DND-41 (cell line): ENCODE data around the gene EHBP1.

Experiments
- ATAC-seq: fragments of 200-7000 bp; cut with Tn5 transposase; 3 replicates; pipeline ENCODE4 v1.9.1; 2021; ENCODE audit warnings: low read depth; ENCODE audit not compliant: insufficient read depth
- DNase-seq: peaks from one replicate; pipeline ENCODE4 v3.0.0-alpha.2; 2020
- H2AFZ ChIP-seq: 2 replicates; pipeline ENCODE4 v1.6.0; 2012; ENCODE audit warnings: low read depth, low read length
- H3K27ac ChIP-seq: 2 replicates; pipeline ENCODE4 v1.5.1; 2012; ENCODE audit warnings: low read length, inconsistent platforms
- H3K27me3 ChIP-seq: fragments of 200-600 bp; sonication (generic); 2 replicates; pipeline ENCODE4 v1.6.0; 2012; ENCODE audit warnings: low read length, mild to moderate bottlenecking, inconsistent platforms; ENCODE audit not compliant: insufficient read depth, poor library complexity
- H3K36me3 ChIP-seq: 2 replicates; pipeline ENCODE4 v1.5.1; 2012; ENCODE audit warnings: low read length, inconsistent platforms; ENCODE audit not compliant: insufficient read depth
- H3K4me1 ChIP-seq: 2 replicates; pipeline ENCODE4 v1.5.1; 2012; ENCODE audit warnings: mild to moderate bottlenecking, low read length; ENCODE audit not compliant: insufficient read depth
- H3K4me2 ChIP-seq: 2 replicates; pipeline ENCODE4 v1.6.0; 2012; ENCODE audit warnings: mild to moderate bottlenecking, moderate library complexity, low read length, inconsistent platforms; ENCODE audit not compliant: insufficient read depth
- H3K4me3 ChIP-seq, 2 experiments: fragments of 200-600 bp in 1 of 2; shearing (Covaris generic) in 1 of 2; 2 replicates each; pipeline ENCODE4 v1.5.1; 2012 to 2016; ENCODE audit warnings: inconsistent platforms in 2 of 2, low read length in 2 of 2, mild to moderate bottlenecking in 2 of 2, low read depth in 1 of 2, moderate library complexity in 1 of 2
- H3K79me2 ChIP-seq: 2 replicates; pipeline ENCODE4 v1.6.0; 2012; ENCODE audit warnings: low read length, inconsistent platforms; ENCODE audit not compliant: insufficient read depth
- H3K9ac ChIP-seq: 2 replicates; pipeline ENCODE4 v1.6.0; 2012; ENCODE audit warnings: low read depth, mild to moderate bottlenecking, inconsistent platforms, low read length, moderate library complexity
- H3K9me3 ChIP-seq: 2 replicates; pipeline ENCODE4 v1.5.1; 2012; ENCODE audit warnings: low read length, moderate library complexity, mild to moderate bottlenecking, inconsistent platforms; ENCODE audit not compliant: insufficient read depth, severe bottlenecking
- H4K20me1 ChIP-seq: 2 replicates; pipeline ENCODE4 v1.6.0; 2012; ENCODE audit warnings: low read length; ENCODE audit not compliant: insufficient read depth
- CTCF ChIP-seq: IDR thresholded peaks from 2 replicates; pipeline ENCODE4 v1.5.1; 2012; ENCODE audit warnings: borderline replicate concordance, low read length, moderate library complexity, mild to moderate bottlenecking; ENCODE audit not compliant: poor library complexity, severe bottlenecking; ENCODE audit errors: extremely low read depth
- EZH2 ChIP-seq: IDR thresholded peaks from 3 replicates; pipeline ENCODE4 v1.6.1; 2012; ENCODE audit warnings: borderline replicate concordance, low read depth, mild to moderate bottlenecking, moderate library complexity, low read length, inconsistent platforms; ENCODE audit not compliant: severe bottlenecking

The EHBP1 gene

DNA sequence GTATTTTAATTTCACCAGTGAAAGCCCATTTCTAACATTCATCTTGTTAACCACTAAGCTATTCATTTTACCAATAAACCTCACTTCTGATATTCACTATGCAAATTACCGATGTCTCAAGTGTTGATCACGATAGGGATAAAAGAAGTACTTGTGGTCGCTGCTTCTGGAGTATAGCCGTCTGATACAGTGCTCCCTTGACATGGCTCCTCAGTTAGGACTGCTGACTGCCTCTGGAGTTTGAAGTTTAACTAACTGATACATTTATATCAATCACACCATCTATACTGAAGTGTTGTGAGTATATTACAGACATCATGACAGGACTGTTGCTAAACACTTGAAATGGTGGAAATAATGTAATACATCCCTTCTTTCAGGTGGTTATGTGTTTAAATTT lies 95.6 kb downstream of the EHBP1 start:
- Histone ChIP-seq H4K20me1 (no peaks in the 10 kb centered on the region), H3K4me2 (peak overlapping the region; percentile 61), H2AFZ (peak overlapping the region; percentile 42), H3K27me3 (no peaks in the 10 kb centered on the region), H3K9ac (peak overlapping the region; percentile 57), H3K79me2 (peaks cover 41% of the 10 kb centered on the region), H3K9me3 (peaks cover under 1% of the 10 kb centered on the region), H3K4me3 (peak overlapping the region; percentile 1 to 45; a peak in 3 of 4 replicates), H3K27ac (peak overlapping the region; percentile 95), H3K36me3 (peaks cover 5% of the 10 kb centered on the region), H3K4me1 (peaks cover 61% of the 10 kb centered on the region)
- ATAC-seq (peak; percentile 58), DNase-seq (peak; percentile 58)
- no peak for TF ChIP-seq CTCF

GRCh38 chr2:62801814-62802523 lies 96.5 kb downstream of the EHBP1 start:
- Histone ChIP-seq H3K36me3 (peaks cover 14% of the 10 kb centered on the region), H3K4me3 (peak overlapping the region; percentile 1 to 45; a peak in 3 of 4 replicates), H3K4me1 (peaks cover 65% of the 10 kb centered on the region), H3K27me3 (no peaks in the 10 kb centered on the region), H4K20me1 (no peaks in the 10 kb centered on the region), H2AFZ (peak overlapping the region; percentile 7; the same call in 1 of the 2 replicates), H3K9ac (peak overlapping the region; percentile 57), H3K27ac (peak overlapping the region; percentile 95), H3K79me2 (peaks cover 47% of the 10 kb centered on the region), H3K4me2 (peak overlapping the region; percentile 61), H3K9me3 (peaks cover 8% of the 10 kb centered on the region)
- peak; percentile 91 for ATAC-seq
- TF ChIP-seq EZH2: no peak
- TF ChIP-seq CTCF: peak; percentile 66
- peak; percentile 82 for DNase-seq

DNA sequence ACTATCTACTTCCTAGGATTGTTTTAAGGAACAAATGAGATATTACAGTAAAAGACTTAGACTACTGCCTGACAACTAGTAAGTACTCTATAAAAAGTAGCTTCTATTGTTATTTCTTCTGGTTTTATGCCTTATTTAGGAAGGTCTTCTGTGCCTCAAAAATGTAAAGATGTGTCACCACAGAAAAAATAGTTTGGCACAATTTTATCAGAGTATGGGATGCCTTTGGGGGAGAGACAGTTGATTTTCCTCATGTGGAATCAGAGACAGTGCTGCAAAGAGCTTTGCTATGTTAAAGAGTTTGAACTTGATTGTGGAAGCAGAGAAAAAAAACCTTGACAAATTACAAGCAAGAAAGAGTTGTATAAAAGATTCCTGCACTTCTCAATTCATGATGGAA lies 98.4 kb downstream of the EHBP1 start:
- Histone ChIP-seq H3K36me3 (peaks cover 28% of the 10 kb centered on the region), H2AFZ (no peak overlapping the region), H3K9me3 (peaks cover 24% of the 10 kb centered on the region), H3K4me2 (no peak overlapping the region; the same call in 1 of the 2 replicates), H3K79me2 (peaks cover 42% of the 10 kb centered on the region), H3K27me3 (no peaks in the 10 kb centered on the region), H3K27ac (peak overlapping the region; percentile 95), H3K4me3 (no peak overlapping the region), H3K4me1 (peaks cover 79% of the 10 kb centered on the region), H4K20me1 (no peaks in the 10 kb centered on the region), H3K9ac (peak overlapping the region; percentile 57; the same call in 1 of the 2 replicates)
- TF ChIP-seq EZH2 (no peak), CTCF (no peak)
- no peak for ATAC-seq
- DNase-seq: no peak
